ENCODE results near the gene NUP42.
"Not testable (repeated sequence)": the region's sequence is repeated elsewhere in the genome, so short reads cannot be mapped to it uniquely, and the experiment has no call there.

NUP42 gene

DNA sequence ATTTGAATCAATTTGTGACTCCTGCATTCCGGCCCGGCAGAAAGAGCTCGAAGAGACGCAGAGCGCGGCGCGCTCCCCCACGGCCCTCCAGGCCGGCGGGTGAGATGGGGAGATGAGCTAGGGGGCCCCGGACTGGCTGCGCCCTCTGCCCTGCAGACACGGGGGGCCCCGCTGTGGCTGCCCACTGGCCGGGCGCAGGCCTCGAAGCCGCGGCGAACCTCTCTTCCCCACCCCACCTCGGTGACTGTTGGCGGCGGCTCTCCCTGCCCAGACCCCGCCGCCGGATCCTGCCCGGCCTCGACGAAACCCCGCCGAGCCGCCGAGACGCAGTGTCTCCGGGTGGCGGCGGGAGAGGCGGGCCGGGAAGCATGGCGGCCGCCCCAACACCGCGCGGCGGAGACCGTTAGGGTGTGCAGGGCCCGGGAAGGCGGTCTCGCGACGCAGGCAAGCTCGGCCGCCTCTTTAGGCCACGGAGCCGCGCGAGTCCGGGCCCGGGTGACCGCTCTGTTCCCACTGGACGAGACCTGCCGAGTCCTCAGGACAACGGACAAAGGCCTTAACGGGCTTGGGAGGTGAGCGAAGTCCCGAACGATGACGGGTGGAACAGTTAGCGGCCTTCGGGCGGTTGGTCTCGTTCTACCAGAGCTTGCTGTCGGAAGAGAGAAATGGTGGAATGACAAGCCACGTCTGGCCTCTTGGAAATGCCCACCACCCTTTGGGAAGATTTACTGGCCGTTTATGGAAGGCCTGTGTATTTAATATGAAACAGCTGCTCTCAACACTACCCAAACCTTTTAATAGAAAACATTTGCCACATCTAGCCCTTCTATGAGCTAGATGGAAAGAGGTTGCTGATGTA, 24.3 kb downstream of the NUP42 start:
- DNase-seq = no peak

DNA sequence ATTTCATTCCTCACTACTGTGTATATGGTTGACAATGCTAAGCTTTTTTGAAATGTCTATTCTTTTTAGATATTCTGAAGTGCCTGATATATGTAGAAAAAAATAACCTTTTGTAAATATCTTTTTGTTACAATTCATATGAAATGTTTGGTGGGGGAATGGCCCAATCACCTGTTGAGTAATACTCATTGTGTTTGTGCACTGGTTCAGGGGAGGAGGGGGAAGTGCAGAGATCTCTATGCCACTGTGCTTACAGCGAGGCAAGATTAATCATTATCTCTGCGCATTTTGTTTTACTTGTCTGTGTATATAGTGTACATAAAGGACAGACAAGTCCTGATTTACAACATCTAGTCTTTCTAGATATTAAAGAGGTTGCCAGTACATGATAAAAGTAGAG, 25.2 kb downstream of the NUP42 start:
- no peak for DNase-seq

DNA sequence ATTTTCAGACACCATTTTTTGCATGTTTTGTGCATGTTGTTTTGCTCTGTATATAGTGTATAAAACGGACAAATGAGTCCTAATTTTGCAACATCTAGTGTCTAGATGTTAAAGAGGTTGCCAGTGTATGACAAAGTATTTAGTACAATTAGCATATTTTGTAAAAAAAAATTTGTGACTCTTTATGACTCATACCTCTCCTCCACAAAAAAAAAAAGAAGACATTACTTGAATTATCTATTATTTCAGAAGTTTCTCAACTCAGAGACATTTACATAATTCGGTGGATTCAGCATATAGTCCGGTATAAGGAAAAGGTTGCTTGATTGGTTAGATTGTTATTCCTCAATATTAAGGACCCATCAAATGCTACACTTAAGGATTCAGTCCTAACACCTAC, 26.0 kb downstream of the NUP42 start:
- no peak for DNase-seq

- no peak for DNase-seq
Measured at GRCh38 chr7:23208316-23208715, 26.5 kb downstream of the NUP42 start.

DNA sequence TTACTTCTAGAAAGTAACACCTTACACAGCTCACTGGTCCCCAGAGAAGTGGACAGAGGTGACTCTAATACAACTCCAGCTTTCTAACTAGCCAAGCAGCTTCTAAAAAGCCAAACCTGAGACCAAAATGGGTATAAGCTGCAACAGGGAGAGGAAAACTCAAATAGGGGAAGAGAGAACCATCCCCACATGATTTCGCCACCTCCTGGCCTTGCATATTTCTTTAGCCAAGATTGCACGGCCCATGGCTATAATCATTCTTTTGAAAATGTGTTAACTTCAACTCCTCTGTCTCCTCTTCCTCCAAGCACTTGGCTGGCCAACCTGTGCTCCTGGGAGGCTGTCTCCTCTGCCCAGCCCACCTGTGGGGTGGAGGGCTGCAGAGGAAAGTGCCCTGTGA, 28.7 kb downstream of the NUP42 start:
- no peak for DNase-seq

DNA sequence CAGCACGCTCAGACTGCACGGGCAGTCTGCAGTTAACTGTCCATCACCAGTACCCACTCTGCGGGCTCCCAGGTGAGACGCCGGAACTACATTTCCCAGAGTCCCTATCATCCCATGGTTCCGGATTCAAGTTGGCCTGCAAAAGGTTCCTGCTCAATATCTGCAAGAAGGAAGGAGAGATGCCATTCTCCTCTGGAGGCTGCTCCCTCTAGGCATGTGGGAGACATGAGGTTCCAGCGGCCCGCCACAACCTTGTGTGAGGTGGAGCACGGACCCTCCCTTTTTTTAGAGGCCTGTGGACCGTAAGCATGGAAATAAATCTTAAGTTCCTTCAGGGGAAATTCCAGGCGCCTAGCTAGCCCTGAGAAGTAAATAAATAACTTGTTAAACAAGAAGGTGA, 29.7 kb downstream of the NUP42 start:
- DNase-seq = no peak

DNA sequence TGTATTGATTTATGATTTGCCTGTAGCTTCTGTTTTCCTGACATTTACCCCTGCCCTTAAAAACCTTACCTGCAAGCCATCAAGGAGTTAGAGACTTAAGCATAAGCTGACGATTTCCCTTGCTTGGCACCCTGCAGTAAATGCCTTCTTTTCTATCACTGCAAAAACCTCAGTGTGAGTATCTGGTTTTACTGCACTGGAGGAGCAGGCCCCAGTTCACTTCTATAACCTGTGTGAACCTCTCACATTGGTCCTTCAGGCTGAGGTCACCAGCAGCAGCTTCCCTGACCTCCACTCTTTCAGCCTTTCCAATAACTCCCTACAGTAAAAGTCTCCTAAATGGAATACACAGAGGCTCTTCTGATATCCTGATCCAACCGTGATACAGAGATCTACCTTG, 30.5 kb downstream of the NUP42 start:
- DNase-seq = no peak

DNA sequence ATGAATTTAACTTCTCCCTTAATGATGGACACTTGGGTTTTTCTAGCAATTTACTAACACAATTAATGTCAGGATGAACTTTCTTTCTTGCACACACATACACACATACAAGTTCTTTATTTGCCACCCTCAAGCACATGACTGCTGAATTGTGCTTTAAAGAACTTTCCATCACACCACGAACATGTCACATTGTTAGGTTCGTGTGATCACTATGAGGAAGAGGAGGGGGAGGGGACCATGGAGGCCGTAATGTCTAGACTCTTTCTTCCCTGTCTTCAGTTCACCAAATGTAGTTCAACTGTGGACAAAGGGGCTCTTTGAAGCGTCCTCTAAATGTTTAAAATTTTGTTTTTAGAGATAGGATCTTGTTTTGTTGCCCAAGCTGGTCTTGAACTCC, 31.0 kb downstream of the NUP42 start:
- DNase-seq = no peak

DNA sequence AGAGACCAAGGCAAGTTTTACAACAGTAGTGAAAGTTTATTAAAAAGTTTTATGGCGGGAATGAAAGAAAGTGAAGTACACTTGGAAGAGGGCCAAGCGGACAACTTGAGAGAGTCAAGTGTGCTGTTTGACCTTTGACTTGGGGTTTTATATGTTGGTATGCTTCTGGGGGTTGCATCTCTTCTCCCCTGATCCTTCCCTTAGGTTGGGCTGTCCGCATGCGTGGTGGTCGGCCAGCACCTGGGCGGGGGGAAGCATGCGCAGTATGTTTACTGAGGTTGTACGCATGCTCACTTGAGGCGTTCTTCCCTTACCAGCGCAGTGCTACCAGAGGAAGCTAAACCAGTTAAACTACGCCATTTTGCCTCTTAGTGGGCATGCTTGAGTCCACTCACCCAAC, 31.9 kb downstream of the NUP42 start:
- DNase-seq = no peak

DNA sequence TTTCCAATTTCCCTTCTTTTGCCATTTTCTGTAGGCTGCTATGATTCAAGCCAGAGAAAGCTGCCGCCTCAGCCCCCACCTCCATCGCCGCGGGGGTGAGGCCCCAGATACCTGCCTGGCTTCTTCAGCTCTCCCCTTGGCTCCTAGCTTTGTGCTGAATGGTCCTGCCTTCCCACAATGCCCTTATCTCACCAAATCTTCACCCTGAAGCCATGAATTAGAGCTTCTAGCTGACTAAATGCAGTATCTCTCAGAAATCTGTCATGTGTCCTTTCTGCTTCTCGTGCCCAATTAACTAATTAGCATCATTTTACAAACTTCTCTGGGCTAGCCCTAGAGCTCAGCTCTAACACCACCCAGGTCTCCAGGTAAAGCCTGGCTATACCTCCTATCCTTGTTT, 32.6 kb downstream of the NUP42 start:
- no peak for DNase-seq

DNA sequence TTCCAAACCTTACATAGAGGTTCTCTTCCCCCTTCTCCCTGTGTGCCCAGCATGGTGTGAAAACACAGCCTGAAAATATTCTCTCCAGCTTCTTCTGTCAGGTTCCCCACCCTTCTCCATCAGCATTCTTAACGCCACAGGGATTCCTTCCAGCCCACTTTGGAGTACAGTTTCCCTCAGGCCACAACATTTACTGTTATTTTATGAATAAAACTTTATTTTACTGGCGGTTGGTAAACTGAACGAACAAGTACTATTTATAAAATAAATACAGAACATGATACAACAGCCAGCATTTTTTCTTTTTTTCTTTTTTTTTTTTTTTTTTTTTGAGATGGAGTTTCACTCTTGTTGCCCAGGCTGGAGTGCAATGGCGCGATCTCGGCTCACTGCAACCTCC, 33.1 kb downstream of the NUP42 start:
- no peak for DNase-seq

GRCh38 chr7:23216021-23216420, 34.2 kb downstream of the NUP42 start:
- DNase-seq = peak; percentile 61

DNA sequence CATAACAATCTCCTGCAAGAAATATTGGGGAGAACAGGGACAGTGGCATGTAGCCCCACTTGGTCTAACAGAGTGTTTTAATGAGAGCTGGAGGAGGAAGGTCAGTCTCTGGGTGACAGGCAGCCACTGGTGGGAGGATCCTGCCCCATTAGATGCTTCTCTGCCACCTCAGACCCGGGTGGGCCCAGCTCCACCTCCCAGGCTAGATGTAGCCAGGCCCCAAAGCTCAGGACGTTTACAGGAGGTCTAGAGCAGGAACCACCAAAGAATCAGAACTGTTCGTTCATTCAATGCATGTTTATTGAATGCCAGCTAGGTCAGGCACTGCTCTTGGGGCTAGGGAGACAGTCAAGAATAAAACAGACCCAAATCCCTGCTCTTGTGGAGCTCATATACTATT, 36.3 kb downstream of the NUP42 start:
- no peak for DNase-seq

DNA sequence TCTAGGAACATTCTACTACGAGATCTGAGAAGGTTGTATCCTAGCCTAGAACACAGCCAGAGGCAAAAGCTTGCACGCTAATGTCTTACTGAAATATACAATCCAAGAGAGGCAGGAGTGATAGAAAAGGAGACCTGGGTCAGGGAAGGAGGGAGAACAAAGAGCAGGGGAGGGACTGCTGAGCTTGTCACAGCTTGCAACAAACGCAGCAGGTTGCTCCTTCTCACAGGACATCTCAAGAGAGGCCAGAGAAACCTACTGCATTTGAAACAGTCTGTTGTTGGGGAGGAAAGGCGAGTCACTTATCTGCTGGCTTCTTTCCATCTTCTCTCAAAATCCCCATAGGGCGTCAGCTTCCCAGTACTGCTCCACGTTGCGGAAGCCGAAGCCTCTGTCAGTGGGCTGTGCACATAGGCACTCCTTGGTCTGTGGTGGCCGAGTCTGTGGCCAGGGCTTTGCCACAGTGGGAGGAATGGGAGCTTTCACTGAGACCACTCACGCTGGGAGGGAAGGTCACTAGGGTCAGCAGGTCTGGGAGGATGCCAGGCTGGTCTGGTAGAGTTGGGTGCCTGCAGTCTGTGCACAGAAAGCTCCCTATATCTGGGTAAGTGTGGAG, 39.0 kb downstream of the NUP42 start:
- no peak for DNase-seq

DNA sequence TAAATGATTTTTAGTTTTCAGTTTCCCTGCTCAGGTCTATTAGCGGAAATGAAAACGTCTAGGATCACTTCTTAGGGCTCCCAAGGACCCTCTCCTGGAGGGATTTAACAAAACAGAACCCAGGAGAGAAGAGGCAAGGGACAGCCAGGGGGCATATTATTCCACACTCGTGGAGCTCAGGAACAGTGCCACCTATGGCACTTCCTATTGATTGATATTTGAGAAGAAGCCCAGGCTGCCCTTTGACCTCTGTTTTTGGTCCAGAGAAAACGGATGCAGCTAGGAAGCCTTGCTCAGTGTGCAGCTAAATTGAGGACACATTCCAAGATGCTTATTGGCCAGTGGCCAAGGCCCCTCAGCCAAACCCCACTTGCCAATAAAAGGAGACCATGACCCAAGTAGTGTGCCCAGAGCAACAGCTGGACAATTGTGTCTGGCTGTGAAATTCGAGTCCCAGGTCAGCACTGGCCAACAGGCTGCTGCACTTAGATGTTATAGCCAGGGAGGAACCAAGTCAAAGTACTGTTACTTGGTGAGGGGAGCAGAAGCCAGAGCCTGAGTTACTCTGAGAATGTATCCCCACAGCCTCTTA, 40.7 kb downstream of the NUP42 start:
- DNase-seq = no peak

GRCh38 chr7:23224364-23224763, 42.5 kb downstream of the NUP42 start:
- DNase-seq = not testable (repeated sequence)

- no peak for DNase-seq
Measured at GRCh38 chr7:23226844-23227450, 45.1 kb downstream of the NUP42 start.

GRCh38 chr7:23228412-23228811, 46.6 kb downstream of the NUP42 start:
- DNase-seq = no peak

DNA sequence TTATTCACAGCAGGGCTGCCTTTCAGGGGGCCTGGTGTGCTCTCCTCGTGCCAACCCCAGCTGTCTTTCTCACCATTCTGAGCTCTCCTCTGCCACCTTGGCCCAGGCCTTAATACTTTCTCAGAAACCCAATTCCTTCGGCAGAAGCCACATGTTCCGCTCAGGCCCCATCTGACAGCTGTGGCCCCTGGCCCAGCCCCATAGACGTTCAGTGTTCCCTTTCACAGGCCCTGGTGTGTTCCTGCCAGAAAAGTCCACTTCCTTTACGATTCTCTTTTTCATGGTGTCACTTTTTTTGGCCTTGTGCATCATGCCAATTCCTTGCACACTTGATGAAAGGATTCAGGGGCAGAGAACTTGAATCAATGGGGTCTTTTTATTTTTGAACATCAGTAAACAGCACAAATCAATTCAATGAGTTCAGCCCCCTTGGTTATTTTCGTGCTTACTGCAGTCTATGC, 48.8 kb downstream of the NUP42 start:
- no peak for DNase-seq

DNA sequence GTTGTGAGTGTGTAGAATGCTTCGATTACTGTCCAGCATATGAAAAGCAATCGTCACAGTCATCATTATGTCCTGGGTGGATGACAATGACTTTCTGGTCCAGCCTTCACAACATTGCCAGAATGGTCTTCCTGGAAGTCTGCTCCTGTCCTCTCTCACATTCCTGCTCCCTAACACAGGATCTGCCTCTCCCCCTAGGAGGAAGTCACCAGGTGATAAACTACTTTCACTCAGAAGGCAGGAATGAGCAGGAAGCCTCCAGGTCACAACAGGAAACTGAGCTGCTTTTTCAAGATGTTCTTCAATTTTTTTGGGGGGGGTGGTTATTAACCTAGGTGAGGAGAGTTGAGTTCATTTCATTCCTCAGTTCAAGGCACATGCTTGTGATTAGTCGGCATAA, 51.1 kb downstream of the NUP42 start:
- DNase-seq = no peak

DNA sequence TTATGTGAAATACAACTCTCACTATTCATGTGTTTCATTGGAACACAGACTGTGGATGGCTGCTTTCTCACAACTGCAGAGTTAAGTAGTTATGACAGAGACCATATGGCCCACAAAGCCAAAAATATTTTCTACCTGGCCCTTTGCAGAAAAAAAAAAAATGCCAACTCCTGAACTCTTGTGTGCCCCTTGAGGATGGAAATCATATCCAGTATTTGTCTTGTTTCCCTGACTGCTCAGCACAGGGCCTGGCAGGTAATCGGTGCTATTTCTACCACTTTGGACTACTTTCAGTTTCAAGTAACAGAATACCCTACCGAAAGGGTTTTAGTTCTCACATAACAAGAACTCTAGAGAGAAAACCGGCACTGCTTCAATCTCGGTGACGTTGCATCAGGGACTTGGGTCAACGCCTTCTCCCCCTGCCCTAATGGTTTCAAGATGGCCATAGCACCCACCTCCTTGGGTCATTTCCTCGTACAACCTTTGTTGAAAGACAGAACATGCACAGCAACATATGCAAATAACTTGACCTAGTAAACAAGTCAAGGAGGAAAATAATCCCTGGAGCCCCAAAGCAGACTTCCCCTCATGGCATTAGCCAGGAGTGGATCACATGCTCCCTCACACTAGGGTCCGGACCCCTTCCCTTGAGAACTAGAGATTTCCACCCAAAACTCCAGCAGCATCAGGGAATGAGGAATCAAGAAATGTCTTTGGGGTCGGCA, 52.9 kb downstream of the NUP42 start:
- DNase-seq = no peak

GRCh38 chr7:23235813-23236221, 54.0 kb downstream of the NUP42 start:
- DNase-seq = no peak

- DNase-seq = no peak
Measured at GRCh38 chr7:23237000-23237399, 55.2 kb downstream of the NUP42 start.
